Effector memory CD8-positive, alpha-beta T cell (primary cell): ENCODE results near the gene CYP4F22.
A peak's percentile ranks its signal among the peaks of the same experiment; 100 is the strongest.
"Not testable (repeated sequence)": the region's sequence is repeated elsewhere in the genome, so short reads cannot be mapped to it uniquely, and the experiment has no call there.

Source experiments
- ATAC-seq: fragments of 150-1000 bp; cut with Tn5 transposase; replicated peaks from 2 replicates; pipeline ENCODE4 v1.10.0; 2021; ENCODE audit warnings: mild to moderate bottlenecking, moderate library complexity
- DNase-seq, 3 experiments: peaks; one replicate each; pipeline ENCODE4 v3.0.0; 2021
- H3K27ac Mint-ChIP-seq, 2 donors: one replicate each; pipeline ENCODE4 v1.8.0; 2022; ENCODE audit warnings: mild to moderate bottlenecking in 2 of 2, mixed read lengths in 2 of 2, moderate library complexity in 2 of 2
- H3K27me3 Mint-ChIP-seq, 2 donors: one replicate each; pipeline ENCODE4 v1.8.0; 2022; ENCODE audit warnings: mixed read lengths in 2 of 2
- H3K36me3 Mint-ChIP-seq: one replicate; pipeline ENCODE4 v1.8.0; 2022; ENCODE audit warnings: mild to moderate bottlenecking, moderate library complexity, mixed read lengths; ENCODE audit not compliant: insufficient read depth
- H3K4me1 Mint-ChIP-seq, 2 donors: one replicate each; pipeline ENCODE4 v1.8.0; 2022; ENCODE audit warnings: low read depth in 2 of 2, mixed read lengths in 2 of 2
- H3K4me3 Mint-ChIP-seq, 2 donors: one replicate each; pipeline ENCODE4 v1.8.0; 2022; ENCODE audit warnings: mild to moderate bottlenecking in 2 of 2, mixed read lengths in 2 of 2, moderate library complexity in 2 of 2
- H3K9me3 Mint-ChIP-seq, 2 donors: one replicate each; pipeline ENCODE4 v1.8.0; 2022; ENCODE audit warnings: mixed read lengths in 2 of 2
- total RNA-seq, 9 experiments: gene quantifications; one replicate each; lab custom pipeline; 2026; lab: John Stamatoyannopoulos, UW

CYP4F22 gene
- 0.98 to 4.9 (median 2.1) reads per million in 9 experiments for total RNA-seq

GRCh38 chr19:15508035-15508710 is at the start of gene CYP4F22:
CYP4F22 (plus strand) TSS chr19:15508525; CDS start chr19:15525337, 16,812 bp downstream.
- Mint-ChIP-seq H3K4me3 (peak within 1 kb of the TSS; percentile 90 to 93), H3K9me3 (no peaks in the 10 kb centered on the region), H3K27ac (peak within 1 kb of the TSS; percentile 66 to 67), H3K36me3 (no peaks in the 10 kb centered on the region), H3K27me3 (peaks cover 0 to 6% of the 10 kb centered on the region in 2 donors), H3K4me1 (peaks cover 18 to 24% of the 10 kb centered on the region in 2 donors)
- DNase-seq (peak in 1 of 3 experiments; percentile 5), ATAC-seq (peak; percentile 67)

- Mint-ChIP-seq H3K27ac (peak overlapping the region; percentile 93 to 94), H3K9me3 (no peaks in the 10 kb centered on the region), H3K27me3 (no peaks in the 10 kb centered on the region), H3K4me3 (peak overlapping the region; percentile 93 to 94), H3K36me3 (peaks cover 63% of the 10 kb centered on the region), H3K4me1 (peaks cover 34 to 47% of the 10 kb centered on the region in 2 donors)
- DNase-seq = no peak
- no peak for ATAC-seq
These were observed 46.6 kb upstream of the CYP4F22 start for GRCh38 chr19:15461694-15462093.

- DNase-seq = peak; percentile 68 to 76 (median 68)
- Mint-ChIP-seq H3K4me3 (peak overlapping the region; percentile 93 to 94), H3K36me3 (peaks cover 56% of the 10 kb centered on the region), H3K27ac (peak overlapping the region; percentile 93 to 94), H3K27me3 (no peaks in the 10 kb centered on the region), H3K9me3 (no peaks in the 10 kb centered on the region), H3K4me1 (peaks cover 47 to 61% of the 10 kb centered on the region in 2 donors)
- peak; percentile 87 for ATAC-seq
These were observed 44.4 kb upstream of the CYP4F22 start for GRCh38 chr19:15463861-15464371.

GRCh38 chr19:15464394-15465385 is 43.6 kb upstream of the CYP4F22 start, which contains the start of gene RASAL3:
RASAL3 (minus strand) TSS chr19:15464544; CDS start chr19:15464358, 186 bp downstream.
- H3K9me3 Mint-ChIP-seq = no peaks in the 10 kb centered on the region
- peaks cover 49% of the 10 kb centered on the region for H3K36me3 Mint-ChIP-seq
- H3K27ac Mint-ChIP-seq = peak within 1 kb of the TSS; percentile 93 to 94
- DNase-seq (peak; percentile 46 to 51 (median 50)), ATAC-seq (peak; percentile 66)
- H3K4me3 Mint-ChIP-seq = peak within 1 kb of the TSS; percentile 93 to 94
- H3K27me3 Mint-ChIP-seq = no peaks in the 10 kb centered on the region
- H3K4me1 Mint-ChIP-seq = peaks cover 53 to 64% of the 10 kb centered on the region in 2 donors

- peaks cover 46 to 57% of the 10 kb centered on the region in 2 donors for H3K4me1 Mint-ChIP-seq
- DNase-seq (peak in 1 of 3 experiments; percentile 16), ATAC-seq (peak; percentile 33)
- no peaks in the 10 kb centered on the region for H3K9me3 Mint-ChIP-seq
- H3K36me3 Mint-ChIP-seq = peaks cover 34% of the 10 kb centered on the region
- no peaks in the 10 kb centered on the region for H3K27me3 Mint-ChIP-seq
- peak overlapping the region; percentile 81 to 96 for H3K27ac Mint-ChIP-seq
- peak overlapping the region; percentile 84 to 86 for H3K4me3 Mint-ChIP-seq
These were observed 41.2 kb upstream of the CYP4F22 start for GRCh38 chr19:15466851-15467733.

GRCh38 chr19:15467734-15468214 is 40.6 kb upstream of the CYP4F22 start:
- Mint-ChIP-seq H3K4me3 (peak overlapping the region; percentile 84 to 86), H3K27ac (peak overlapping the region; percentile 81 to 96), H3K27me3 (no peaks in the 10 kb centered on the region), H3K9me3 (no peaks in the 10 kb centered on the region), H3K4me1 (peaks cover 41 to 51% of the 10 kb centered on the region in 2 donors), H3K36me3 (peaks cover 28% of the 10 kb centered on the region)
- DNase-seq = no peak
- no peak for ATAC-seq

GRCh38 chr19:15468675-15469512 is 39.4 kb upstream of the CYP4F22 start:
- ATAC-seq = no peak
- H3K36me3 Mint-ChIP-seq = peaks cover 18% of the 10 kb centered on the region
- H3K9me3 Mint-ChIP-seq = no peaks in the 10 kb centered on the region
- H3K27me3 Mint-ChIP-seq = no peaks in the 10 kb centered on the region
- H3K4me1 Mint-ChIP-seq = peaks cover 36 to 43% of the 10 kb centered on the region in 2 donors
- peak overlapping the region; percentile 84 to 86 for H3K4me3 Mint-ChIP-seq
- H3K27ac Mint-ChIP-seq = peak overlapping the region; percentile 87 to 96
- no peak for DNase-seq

- Mint-ChIP-seq H3K4me1 (peaks cover 32 to 39% of the 10 kb centered on the region in 2 donors), H3K27me3 (no peaks in the 10 kb centered on the region), H3K4me3 (peak overlapping the region; percentile 84 to 86), H3K27ac (peak overlapping the region; percentile 87 to 96), H3K36me3 (peaks cover 13% of the 10 kb centered on the region), H3K9me3 (no peaks in the 10 kb centered on the region)
- DNase-seq (no peak), ATAC-seq (peak; percentile 58)
These were observed 38.6 kb upstream of the CYP4F22 start for GRCh38 chr19:15469513-15470297.

GRCh38 chr19:15471639-15472101 is 36.7 kb upstream of the CYP4F22 start:
- Mint-ChIP-seq H3K4me3 (no peak overlapping the region), H3K27me3 (no peaks in the 10 kb centered on the region), H3K36me3 (peaks cover 13% of the 10 kb centered on the region), H3K27ac (peak overlapping the region in 1 of 2 donors; percentile 42), H3K9me3 (no peaks in the 10 kb centered on the region), H3K4me1 (peaks cover 34 to 37% of the 10 kb centered on the region in 2 donors)
- DNase-seq = no peak
- ATAC-seq = no peak

GRCh38 chr19:15473821-15474220 is 34.5 kb upstream of the CYP4F22 start:
- not testable (repeated sequence) for ATAC-seq, H3K4me3 Mint-ChIP-seq

GRCh38 chr19:15475169-15475568 is 33.2 kb upstream of the CYP4F22 start:
- no peak overlapping the region for H3K27ac Mint-ChIP-seq
- H3K9me3 Mint-ChIP-seq = no peaks in the 10 kb centered on the region
- DNase-seq (no peak), ATAC-seq (no peak)
- no peak overlapping the region for H3K4me3 Mint-ChIP-seq
- H3K27me3 Mint-ChIP-seq = no peaks in the 10 kb centered on the region
- H3K4me1 Mint-ChIP-seq = peaks cover 23% of the 10 kb centered on the region in 2 donors
- H3K36me3 Mint-ChIP-seq = peaks cover 6% of the 10 kb centered on the region

More at GRCh38 chr19:15473821-15474220, 34.5 kb upstream of the CYP4F22 start:
- H3K27ac Mint-ChIP-seq, DNase-seq, H3K9me3 Mint-ChIP-seq, H3K27me3 Mint-ChIP-seq, H3K36me3 Mint-ChIP-seq: not testable (repeated sequence)
- peaks cover 24 to 28% of the 10 kb centered on the region in 2 donors for H3K4me1 Mint-ChIP-seq
